GM10266 (cell line): ENCODE results near the gene MRPL42.

ENCODE experiments used
- DNase-seq: peaks from one replicate; pipeline ENCODE4 v3.0.0; 2012; ENCODE audit errors: extremely low spot score
- TF ChIP-seq, protein P1 (sequence below): IDR thresholded peaks from 2 replicates; pipeline ENCODE4 v1.5.1; 2012; ENCODE audit warnings: mild to moderate bottlenecking, low read depth; ENCODE audit not compliant: control insufficient read depth, insufficient read depth; ENCODE audit errors: missing control alignments

Gene MRPL42

GRCh38 chr12:93440043-93440835 lies 27.1 kb upstream of the MRPL42 start:
- DNase-seq: no peak
- TF ChIP-seq, protein P1, sequence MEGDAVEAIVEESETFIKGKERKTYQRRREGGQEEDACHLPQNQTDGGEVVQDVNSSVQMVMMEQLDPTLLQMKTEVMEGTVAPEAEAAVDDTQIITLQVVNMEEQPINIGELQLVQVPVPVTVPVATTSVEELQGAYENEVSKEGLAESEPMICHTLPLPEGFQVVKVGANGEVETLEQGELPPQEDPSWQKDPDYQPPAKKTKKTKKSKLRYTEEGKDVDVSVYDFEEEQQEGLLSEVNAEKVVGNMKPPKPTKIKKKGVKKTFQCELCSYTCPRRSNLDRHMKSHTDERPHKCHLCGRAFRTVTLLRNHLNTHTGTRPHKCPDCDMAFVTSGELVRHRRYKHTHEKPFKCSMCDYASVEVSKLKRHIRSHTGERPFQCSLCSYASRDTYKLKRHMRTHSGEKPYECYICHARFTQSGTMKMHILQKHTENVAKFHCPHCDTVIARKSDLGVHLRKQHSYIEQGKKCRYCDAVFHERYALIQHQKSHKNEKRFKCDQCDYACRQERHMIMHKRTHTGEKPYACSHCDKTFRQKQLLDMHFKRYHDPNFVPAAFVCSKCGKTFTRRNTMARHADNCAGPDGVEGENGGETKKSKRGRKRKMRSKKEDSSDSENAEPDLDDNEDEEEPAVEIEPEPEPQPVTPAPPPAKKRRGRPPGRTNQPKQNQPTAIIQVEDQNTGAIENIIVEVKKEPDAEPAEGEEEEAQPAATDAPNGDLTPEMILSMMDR: no peak

DNA sequence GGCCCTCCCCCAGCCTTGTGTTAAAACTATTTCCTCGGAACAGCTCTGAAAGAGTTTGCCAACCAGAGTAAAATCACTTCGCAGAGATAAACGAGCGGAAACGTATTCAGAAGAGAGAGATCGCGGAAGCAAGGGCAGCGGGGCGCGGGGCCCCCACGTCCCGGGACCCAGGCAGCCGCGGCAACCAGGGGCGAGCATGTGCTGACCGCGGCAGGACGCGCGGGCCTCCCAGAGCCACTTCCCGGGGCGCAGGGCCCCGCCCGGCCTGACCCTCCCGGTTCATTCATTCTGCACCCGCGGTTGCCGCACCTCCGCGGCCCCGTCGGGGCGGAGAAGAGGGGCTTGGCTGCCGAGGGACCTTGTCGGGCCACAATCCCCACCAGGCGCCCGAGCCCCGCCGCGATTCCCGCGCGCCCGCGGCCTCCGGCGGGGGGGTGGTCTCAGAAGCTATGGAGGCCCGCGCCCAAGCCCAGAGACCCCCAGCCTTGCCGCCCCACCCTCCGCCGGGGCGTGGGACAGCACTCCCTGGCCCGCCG lies 26.2 kb upstream of the MRPL42 start:
- TF ChIP-seq, protein P1: no peak
- peak; percentile 35 for DNase-seq

DNA sequence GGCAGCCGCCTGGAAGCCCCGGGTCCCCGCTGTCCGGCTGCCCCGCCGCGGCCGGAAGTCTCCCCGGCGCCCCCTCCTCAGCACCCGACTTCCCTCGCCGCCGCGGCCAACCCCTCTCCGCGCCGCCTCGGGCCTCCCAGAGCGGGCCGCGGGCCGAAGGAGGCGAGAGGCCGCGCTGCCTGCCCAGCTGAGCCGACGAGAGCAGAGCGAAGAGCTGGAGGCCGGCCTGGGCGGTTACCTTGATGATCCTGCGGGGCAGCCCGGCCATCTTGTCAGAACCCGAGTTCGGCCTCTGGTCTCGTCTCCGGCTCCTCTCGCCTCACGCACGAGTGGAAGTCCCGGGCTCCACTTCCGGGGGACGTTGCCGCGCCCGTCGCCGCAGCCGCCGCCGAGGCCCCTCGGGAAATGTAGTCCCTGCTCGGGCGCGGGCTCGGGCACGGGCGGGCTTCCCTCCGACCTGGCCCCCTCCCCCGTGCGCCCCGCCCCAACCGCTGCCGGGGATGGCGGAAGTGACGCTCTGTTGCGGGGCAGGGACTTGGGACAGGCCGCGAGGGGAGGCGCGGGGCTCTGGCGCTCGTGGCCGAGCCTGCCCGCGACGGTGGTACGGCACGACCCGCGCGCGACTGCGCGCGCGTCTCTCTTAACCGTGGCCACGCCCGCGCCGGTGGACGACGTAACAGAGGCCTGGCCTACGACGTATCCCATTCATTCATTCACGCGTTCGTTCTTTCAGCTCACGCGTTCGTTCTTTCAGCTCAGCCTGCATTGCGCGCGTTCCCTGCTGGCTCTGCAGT lies 25.5 kb upstream of the MRPL42 start, which contains the start of gene UBE2N:
Gene UBE2N (minus strand): TSS at position 331 of the 794 bp plus-strand sequence. CDS start 63 bp downstream, at position 268.
- TF ChIP-seq, protein P1: no peak
- DNase-seq: peak; percentile 93

- no peak for DNase-seq
Observed at GRCh38 chr12:93442411-93443340, 24.6 kb upstream of the MRPL42 start.

GRCh38 chr12:93443576-93443975 lies 23.7 kb upstream of the MRPL42 start:
- no peak for DNase-seq
- TF ChIP-seq, protein P1: no peak

More at GRCh38 chr12:93442411-93443340, 24.6 kb upstream of the MRPL42 start:
- TF ChIP-seq, protein P1: no peak

- DNase-seq: no peak
- TF ChIP-seq, protein P1: no peak
Observed at GRCh38 chr12:93447555-93448290, 19.6 kb upstream of the MRPL42 start.
